GM12878 (cell line): ENCODE results near the gene NSMCE1.

Experiments used
- CTCF ChIP-seq, 3 experiments: IDR thresholded peaks in 2 of 3; conservative IDR thresholded peaks in 1 of 3; 2 replicates each; pipeline ENCODE4 v1.5.1; 2011; ENCODE audit warnings: low read depth in 3 of 3, low read length in 3 of 3, mild to moderate bottlenecking in 3 of 3, control low read depth in 2 of 3, moderate library complexity in 2 of 3, inconsistent platforms in 1 of 3, mixed read lengths in 1 of 3; ENCODE audit not compliant: control insufficient read depth in 2 of 3, insufficient read depth in 1 of 3; ENCODE audit errors: extremely low read depth in 1 of 3
- EGR1 ChIP-seq, 2 experiments: IDR thresholded peaks; 1 replicate in 1 of 2; 2 replicates in 1 of 2; pipeline ENCODE4 v1.6.1; 2011 to 2012; ENCODE audit warnings: low read depth in 2 of 2, low read length in 2 of 2, borderline replicate concordance in 1 of 2, mild to moderate bottlenecking in 1 of 2, moderate library complexity in 1 of 2
- EZH2 ChIP-seq: IDR thresholded peaks from 2 replicates; pipeline ENCODE4 v1.6.1; 2012; ENCODE audit warnings: low read depth, mild to moderate bottlenecking, control low read depth, inconsistent platforms, low read length, borderline replicate concordance; ENCODE audit not compliant: control insufficient read depth
- SRF ChIP-seq, 2 experiments: IDR thresholded peaks; 2 replicates each; pipeline ENCODE4 v1.6.1; 2011; ENCODE audit warnings: low read depth in 2 of 2, low read length in 2 of 2, mild to moderate bottlenecking in 1 of 2, moderate library complexity in 1 of 2
- ZBTB4 ChIP-seq: fragments of 450-650 bp; formaldehyde crosslinking; IDR thresholded peaks from 2 replicates; pipeline ENCODE4 v1.4.0; 2022; ENCODE audit warnings: mild to moderate bottlenecking, moderate library complexity

GRCh38 chr16:27310576-27311447 lies 42.2 kb upstream of the NSMCE1 start:
- TF ChIP-seq CTCF (IDR thresholded peaks at IDR 0.05 in 2 of 3, conservative IDR thresholded peaks at IDR 0.05 in 1 of 3; ENCODE audit: control insufficient read depth in 2 of 3, extremely low read depth in 1 of 3, insufficient read depth in 1 of 3, low read depth in 3 of 3, low read length in 3 of 3) (no peak), ZBTB4 (CRISPR knock-in tag) (no peak), SRF (IDR thresholded peaks at IDR 0.05; ENCODE audit: low read depth in 2 of 2, low read length in 2 of 2) (no peak), EGR1 (IDR thresholded peaks at IDR 0.05; ENCODE audit: borderline replicate concordance in 1 of 2, low read depth in 2 of 2, low read length in 2 of 2) (no peak), EZH2 (no peak)
